IMR-90 (cell line): ENCODE data around the gene C10orf105. TPM values are rescaled to one million over a fixed set of nuclear protein-coding genes. Genes with fewer than 3 reads are reported as not detected.

Experiments used
- ATAC-seq: fragments of 200-7000 bp; cut with Tn5 transposase; 2 replicates; pipeline ENCODE4 v1.9.1; 2020; ENCODE audit warnings: low read depth, mild to moderate bottlenecking, moderate library complexity
- BruUV-seq: library from RNA; stranded (reverse); fragments of 400-500 nt; replicated peaks from 2 replicates; lab custom pipeline; 2021; lab: Mats Ljungman, UMichigan
- CTCF ChIA-PET: fragments of 300-600 bp; formaldehyde crosslinking; extraction: SDS; loops from one replicate; lab custom pipeline; 2021; ENCODE audit warnings: antibody characterized with exemption; lab: Yijun Ruan, JAX
- POLR2A ChIA-PET: fragments of 300-600 bp; sonication (Branson Sonifier 250); formaldehyde crosslinking; loops from one replicate; lab custom pipeline; 2022; ENCODE audit warnings: antibody characterized with exemption; ENCODE audit not compliant: unreplicated experiment; lab: Charles Lee
- DNase-seq: peaks from one replicate; pipeline ENCODE4 v3.0.0; 2013
- H2AFZ ChIP-seq: replicated peaks from 2 replicates; pipeline ENCODE3; 2013; ENCODE audit warnings: low read length, mild to moderate bottlenecking; ENCODE audit not compliant: poor library complexity
- H2AK5ac ChIP-seq: 2 replicates; pipeline ENCODE4 v1.6.1; 2013; ENCODE audit warnings: low read depth, low read length, inconsistent platforms
- H2AK9ac ChIP-seq: replicated peaks from 2 replicates; pipeline ENCODE3; 2013; ENCODE audit warnings: mild to moderate bottlenecking, low read depth, low read length, moderate library complexity; ENCODE audit not compliant: poor library complexity
- H2BK120ac ChIP-seq: 2 replicates; pipeline ENCODE4 v1.6.1; 2013; ENCODE audit warnings: low read depth, low read length, inconsistent platforms
- H2BK15ac ChIP-seq: 3 replicates; pipeline ENCODE4 v1.6.1; 2013; ENCODE audit warnings: low read depth, low read length, inconsistent platforms
- H2BK20ac ChIP-seq: 2 replicates; pipeline ENCODE4 v1.6.1; 2013; ENCODE audit warnings: low read depth, mild to moderate bottlenecking, inconsistent platforms, low read length, moderate library complexity
- H2BK5ac ChIP-seq: 2 replicates; pipeline ENCODE4 v1.6.1; 2013; ENCODE audit warnings: mild to moderate bottlenecking, low read depth, low read length, inconsistent platforms; ENCODE audit not compliant: poor library complexity, severe bottlenecking
- H3K14ac ChIP-seq: replicated peaks from 2 replicates; pipeline ENCODE4 v1.6.1; 2013; ENCODE audit warnings: low read depth, low read length, inconsistent platforms
- H3K18ac ChIP-seq: 2 replicates; pipeline ENCODE4 v1.6.1; 2013; ENCODE audit warnings: low read depth, low read length, control low read depth
- H3K23ac ChIP-seq: 2 replicates; pipeline ENCODE4 v1.6.1; 2013; ENCODE audit warnings: low read depth, low read length, inconsistent platforms
- H3K27ac ChIP-seq: 2 replicates; pipeline ENCODE4 v1.5.1; 2013; ENCODE audit warnings: mild to moderate bottlenecking, control low read depth, low read length; ENCODE audit not compliant: insufficient read depth
- H3K27me3 ChIP-seq: 2 replicates; pipeline ENCODE4 v1.6.1; 2013; ENCODE audit warnings: low read length; ENCODE audit not compliant: control insufficient read depth, insufficient read depth
- H3K36me3 ChIP-seq: 2 replicates; pipeline ENCODE4 v1.6.1; 2013; ENCODE audit warnings: low read length, mixed read lengths; ENCODE audit not compliant: control insufficient read depth, insufficient read depth
- H3K4ac ChIP-seq: 2 replicates; pipeline ENCODE4 v1.6.1; 2013; ENCODE audit warnings: low read depth, low read length, inconsistent platforms
- H3K4me1 ChIP-seq: 2 replicates; pipeline ENCODE4 v1.6.1; 2013; ENCODE audit warnings: low read length, mixed read lengths; ENCODE audit not compliant: control insufficient read depth, insufficient read depth
- H3K4me2 ChIP-seq: 2 replicates; pipeline ENCODE4 v1.6.1; 2013; ENCODE audit warnings: low read depth, mild to moderate bottlenecking, control low read depth, low read length, moderate library complexity
- H3K4me3 ChIP-seq: 2 replicates; pipeline ENCODE4 v1.5.1; 2013; ENCODE audit warnings: low read depth, mild to moderate bottlenecking, control low read depth, low read length, moderate library complexity; ENCODE audit not compliant: insufficient read depth
- H3K56ac ChIP-seq: 2 replicates; pipeline ENCODE4 v1.6.1; 2013; ENCODE audit warnings: low read length, inconsistent platforms; ENCODE audit not compliant: insufficient read depth; ENCODE audit errors: extremely low read depth
- H3K79me1 ChIP-seq, 2 experiments: 2 replicates each; pipeline ENCODE4 v1.6.1; 2013; ENCODE audit warnings: low read length in 2 of 2, inconsistent platforms in 1 of 2, low read depth in 1 of 2
- H3K9ac ChIP-seq: 2 replicates; pipeline ENCODE4 v1.6.1; 2013; ENCODE audit warnings: low read depth, low read length, control low read depth
- H3K9me1 ChIP-seq: 2 replicates; pipeline ENCODE4 v1.6.1; 2013; ENCODE audit warnings: low read length, inconsistent platforms; ENCODE audit not compliant: insufficient read depth
- H3K9me3 ChIP-seq: 2 replicates; pipeline ENCODE4 v1.6.1; 2013; ENCODE audit warnings: low read length; ENCODE audit not compliant: control insufficient read depth, insufficient read depth
- H4K20me1 ChIP-seq: 2 replicates; pipeline ENCODE4 v1.6.1; 2013; ENCODE audit warnings: low read length, inconsistent platforms; ENCODE audit not compliant: insufficient read depth
- H4K5ac ChIP-seq: 2 replicates; pipeline ENCODE4 v1.6.1; 2013; ENCODE audit warnings: mild to moderate bottlenecking, low read depth, low read length, control low read depth
- H4K8ac ChIP-seq, 2 experiments: 2 replicates each; pipeline ENCODE4 v1.6.1; 2013; ENCODE audit warnings: low read depth in 2 of 2, low read length in 2 of 2, control low read depth in 1 of 2, inconsistent platforms in 1 of 2
- H4K91ac ChIP-seq: 2 replicates; pipeline ENCODE4 v1.6.1; 2013; ENCODE audit warnings: low read depth, low read length, inconsistent platforms; ENCODE audit not compliant: insufficient read depth
- ELK1 ChIP-seq: fragments of 150-350 bp; IDR thresholded peaks from 2 replicates; pipeline ENCODE4 v1.6.1; 2016; ENCODE audit warnings: low read depth, mild to moderate bottlenecking, low read length, moderate library complexity, borderline replicate concordance
- RAD21 ChIP-seq: IDR thresholded peaks from 2 replicates; pipeline ENCODE4 v1.6.1; 2012; ENCODE audit warnings: low read length, improper control_type of control experiment
- WGBS, 2 experiments: methylation state at CpG; one replicate each; pipeline versions ENCODE4 v1.1.5 to v1.1.7; 2013; ENCODE audit warnings: missing lambda C conversion rate in 2 of 2; ENCODE audit not compliant: insufficient read length in 1 of 2; ENCODE audit errors: extremely low coverage in 2 of 2; 5-methylcytosine and 5-hydroxymethylcytosine counted together
- dilution Hi-C: fragments of 300-500 bp; cut with HindIII; formaldehyde crosslinking; loops from one replicate; pipeline ENCODE4 v1.14.3; 2018; ENCODE audit warnings: low sequenced_read_pairs; ENCODE audit not compliant: unreplicated experiment
- in situ Hi-C: fragments of 300-500 bp; cut with MboI; formaldehyde crosslinking; loops from 3 replicates; pipeline ENCODE4 v1.14.3; 2019; ENCODE audit warnings: low sequenced_read_pairs, inconsistent platforms, mixed read lengths
- intact Hi-C: fragments of 100-400 bp; cut with micrococcal nuclease; formaldehyde crosslinking; loops from 2 replicates; pipeline ENCODE4 v1.10.0; 2022
- polyA plus RNA-seq, 3 experiments: library from polyadenylated mRNA; depleted of rRNA; stranded (reverse); fragments of >200 nt; gene quantifications; 2 replicates each; pipeline ENCODE4 v1.2.3, GENCODE V29; 2012; ENCODE audit warnings: low replicate concordance in 1 of 3
- total RNA-seq: library from RNA; depleted of rRNA; stranded (reverse); fragments of >200 nt; gene quantifications from 2 replicates; pipeline ENCODE4 v1.2.3, GENCODE V29; 2012

Gene C10orf105
- total and polyA plus RNA-seq, 2 of the 4 experiments (the other 2 are of a cell fraction) = under 0.01 TPM; not detected in 1

- no peak for TF ChIP-seq RAD21
Observed at GRCh38 chr10:71752391-71753090, 33.0 kb upstream of the C10orf105 start (continued).

GRCh38 chr10:71751515-71752224, 32.1 kb upstream of the C10orf105 start:
- no peak overlapping the region for H3K23ac ChIP-seq
- no peak overlapping the region for H2BK20ac ChIP-seq
- H3K27me3 ChIP-seq = peaks cover 5% of the 10 kb centered on the region
- no peak overlapping the region for H4K5ac ChIP-seq
- H3K4me3 ChIP-seq = no peak overlapping the region
- H3K9ac ChIP-seq = no peak overlapping the region
- TF ChIP-seq ELK1 = no peak
- no peak overlapping the region for H3K56ac ChIP-seq
- peaks cover 7% of the 10 kb centered on the region; the same call in 1 of the 2 replicates for H3K4me1 ChIP-seq
- H2BK120ac ChIP-seq = no peak overlapping the region
- H3K9me1 ChIP-seq = 0 out of 2 replicates have a peak, but pooled peaks cover 5% of the 10 kb centered on the region
- no peaks in the 10 kb centered on the region for H3K79me1 ChIP-seq
- no peak overlapping the region for H4K8ac ChIP-seq
- H4K91ac ChIP-seq = no peak overlapping the region
- peaks cover 10% of the 10 kb centered on the region; the same call in 1 of the 2 replicates for H3K36me3 ChIP-seq
- POLR2A ChIA-PET = no interaction called here
- ATAC-seq (no peak), DNase-seq (no peak)
- no peak overlapping the region for H2BK15ac ChIP-seq
- intact Hi-C loops (no loop called here), in situ Hi-C loops (no loop called here), dilution Hi-C loops (no loop called here)
- no peak overlapping the region for H2AK9ac ChIP-seq
- H3K27ac ChIP-seq = no peak overlapping the region
- no peak overlapping the region for H2AFZ ChIP-seq
- no peaks in the 10 kb centered on the region for H4K20me1 ChIP-seq
- H3K18ac ChIP-seq = no peak overlapping the region
- 80% methylated on average over 5 of the region's 14 CpGs; no CpG with 5 or more reads in 1 of the 2 experiments for WGBS, 2 experiments
- no peak overlapping the region for H2BK5ac ChIP-seq
- H3K4me2 ChIP-seq = no peak overlapping the region
- H3K9me3 ChIP-seq = no peaks in the 10 kb centered on the region
- H3K4ac ChIP-seq = no peak overlapping the region
- CTCF ChIA-PET = no interaction called here
- BruUV-seq = no TSS peak
- H2AK5ac ChIP-seq = no peak overlapping the region
- H3K14ac ChIP-seq = no peak overlapping the region
